HG02678 (cell line): ENCODE results near the gene MT1G.
"Not testable (repeated sequence)": the region's sequence is repeated elsewhere in the genome, so short reads cannot be mapped to it uniquely, and the experiment has no call there.

ENCODE experiments used
- ATAC-seq: cut with Tn5 transposase; IDR thresholded peaks from one replicate; pipeline ENCODE4 v1.9.1; 2021; ENCODE audit warnings: mild to moderate bottlenecking, moderate library complexity; ENCODE audit not compliant: unreplicated experiment

Gene MT1G

DNA sequence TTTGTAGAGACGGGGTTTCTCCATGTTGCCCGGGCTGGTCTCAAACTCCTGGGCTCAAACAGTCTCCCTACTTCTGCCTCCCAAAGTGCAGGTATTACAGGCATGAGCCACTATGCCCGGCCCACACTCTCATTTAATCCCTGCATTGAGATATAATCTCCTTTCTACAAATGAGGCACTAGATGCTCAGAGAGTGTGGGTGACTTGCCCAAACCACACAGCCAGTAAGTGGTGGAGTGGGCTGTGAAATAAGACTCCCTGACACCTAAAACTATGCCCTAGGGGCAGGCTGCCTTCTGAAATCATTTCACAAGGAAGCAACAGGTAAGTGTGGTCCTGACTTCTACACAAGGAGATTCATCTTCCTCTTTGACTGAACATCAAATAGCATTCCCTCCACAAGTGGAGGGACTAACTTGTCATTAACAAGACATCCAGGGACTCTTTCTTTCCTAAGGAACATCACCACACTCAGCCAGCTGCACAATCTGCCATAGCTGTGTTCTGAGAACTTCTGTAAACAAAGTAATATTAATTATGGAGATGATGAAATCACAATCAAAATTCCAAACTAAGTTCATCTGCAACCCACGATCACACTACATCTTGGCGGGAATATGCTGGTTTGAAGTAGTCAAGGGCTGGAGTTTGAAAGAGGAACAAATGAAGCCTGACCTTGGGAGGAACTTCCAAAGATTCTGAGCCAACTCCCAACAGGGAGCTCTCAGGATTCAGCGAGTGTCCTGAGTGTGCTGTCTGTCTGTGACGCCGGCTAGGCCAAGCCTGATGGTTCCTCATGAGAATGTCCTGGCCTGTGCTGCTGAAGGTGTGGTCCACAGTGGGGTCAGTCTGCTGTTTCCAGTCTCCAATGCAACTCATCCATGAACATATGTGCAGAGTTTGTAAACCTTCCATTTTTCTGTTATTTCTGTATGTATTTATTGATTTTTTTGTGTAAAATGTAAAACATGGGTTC lies 2.3 kb downstream of the MT1G start:
- not testable (repeated sequence) for ATAC-seq

GRCh38 chr16:56664506-56664905 lies 3.4 kb downstream of the MT1G start:
- ATAC-seq = no peak

DNA sequence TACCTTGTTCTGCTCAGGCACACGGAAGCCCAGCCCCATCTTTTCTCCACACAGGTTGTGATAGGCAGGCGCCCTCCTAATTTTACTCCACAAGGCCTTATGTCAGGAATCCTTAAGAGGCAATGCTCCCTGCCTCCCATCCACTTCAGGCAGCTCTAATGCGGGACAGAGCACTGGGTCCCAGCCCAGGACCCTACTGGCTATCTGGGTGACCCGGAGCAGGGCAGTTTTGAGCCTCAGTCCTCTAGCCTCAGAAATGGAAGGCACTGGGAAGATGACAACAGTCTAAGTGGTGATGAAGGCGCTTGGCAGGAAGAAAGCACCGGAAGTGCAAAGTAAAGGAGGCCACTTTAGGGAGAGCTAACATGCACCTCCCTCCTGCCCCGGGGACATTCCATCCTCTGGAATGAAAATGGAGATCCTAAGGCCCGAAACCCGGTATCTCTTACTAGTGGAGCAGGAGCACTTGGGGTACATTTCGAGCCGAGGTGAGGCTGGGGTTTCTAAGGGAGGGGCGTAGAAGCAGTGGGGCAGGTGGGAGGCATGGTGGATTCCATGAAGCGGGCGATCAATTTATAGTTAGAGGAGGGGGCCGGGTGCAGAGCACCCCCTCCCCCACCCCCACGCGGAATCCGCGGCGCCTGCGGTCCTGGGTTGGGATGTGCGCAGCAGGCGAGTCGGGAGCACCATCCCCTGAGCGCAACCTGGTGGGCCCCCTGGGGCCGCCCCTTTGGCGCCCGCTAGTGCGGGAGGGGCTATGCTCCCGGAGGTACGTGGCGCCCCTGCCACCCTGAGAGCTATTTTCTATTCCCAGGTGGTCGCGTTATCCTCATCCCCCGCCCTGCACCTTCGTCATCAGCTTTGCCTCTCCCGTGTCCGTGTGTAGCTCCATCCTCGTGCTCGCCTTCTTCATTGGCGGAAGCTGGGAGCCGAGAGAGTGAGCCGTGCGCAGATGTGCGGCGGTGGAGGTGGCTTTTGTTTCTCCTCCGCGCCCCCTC lies 5.2 kb downstream of the MT1G start:
- no peak for ATAC-seq

GRCh38 chr16:56658327-56658875 lies 9.5 kb downstream of the MT1G start:
- no peak for ATAC-seq

DNA sequence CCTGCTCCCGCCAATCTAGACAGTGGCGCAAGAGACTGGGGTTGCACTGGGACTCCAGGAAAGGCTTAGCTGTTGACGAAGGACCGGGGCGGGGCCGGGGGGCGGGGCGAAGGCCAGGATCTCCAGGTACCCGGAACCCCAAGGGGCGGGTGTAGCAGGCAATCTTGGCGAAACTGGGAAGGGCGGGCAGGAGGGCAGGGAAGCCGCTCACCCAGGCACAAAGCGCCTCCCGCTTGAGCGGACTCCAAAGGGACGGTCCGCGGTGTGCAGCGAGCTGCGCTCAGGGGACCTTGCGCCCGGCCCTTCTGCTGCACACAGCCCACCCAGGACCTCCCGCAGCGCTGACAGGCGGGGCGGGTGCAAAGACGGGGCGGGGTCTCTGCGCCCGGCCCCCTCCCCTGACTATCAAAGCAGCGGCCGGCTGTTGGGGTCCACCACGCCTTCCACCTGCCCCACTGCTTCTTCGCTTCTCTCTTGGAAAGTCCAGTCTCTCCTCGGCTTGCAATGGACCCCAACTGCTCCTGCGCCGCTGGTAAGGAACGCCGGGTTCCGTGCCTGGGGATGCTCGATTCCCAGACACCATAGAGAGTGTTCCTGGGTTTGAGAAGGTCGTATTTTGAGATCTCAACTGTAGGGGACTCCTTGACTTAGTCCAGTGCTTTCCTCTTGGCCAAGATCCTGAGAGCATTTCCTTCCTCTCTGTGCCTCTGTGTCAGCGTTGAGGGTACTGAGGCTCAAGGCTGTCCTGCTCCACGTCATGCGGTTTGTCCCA lies 10.1 kb downstream of the MT1G start, which contains the start of gene MT1F:
TSS of gene MT1F (plus strand) at position 405 of the 772 bp plus-strand sequence. CDS start at position 505, 100 bp downstream.
- peak; percentile 51 for ATAC-seq

DNA sequence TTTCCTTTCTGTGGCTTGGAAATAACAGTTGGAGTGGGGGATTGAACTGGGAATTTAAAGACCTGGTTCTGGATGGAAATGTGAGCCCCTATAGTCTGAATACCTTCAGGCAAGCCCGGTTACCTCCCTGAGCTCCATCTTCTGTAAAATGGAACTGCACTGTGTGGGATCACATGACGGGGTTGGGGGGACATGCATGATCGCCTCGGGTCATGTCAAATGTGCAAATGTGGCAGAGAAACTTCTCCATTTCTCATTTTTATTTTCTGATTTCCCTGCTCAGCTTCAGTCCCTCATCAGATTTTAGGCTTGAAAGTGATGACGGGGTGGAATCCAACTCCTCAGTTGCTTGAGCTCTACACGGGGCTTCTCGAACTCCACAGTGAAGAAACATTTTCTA lies 14.6 kb downstream of the MT1G start:
- no peak for ATAC-seq

DNA sequence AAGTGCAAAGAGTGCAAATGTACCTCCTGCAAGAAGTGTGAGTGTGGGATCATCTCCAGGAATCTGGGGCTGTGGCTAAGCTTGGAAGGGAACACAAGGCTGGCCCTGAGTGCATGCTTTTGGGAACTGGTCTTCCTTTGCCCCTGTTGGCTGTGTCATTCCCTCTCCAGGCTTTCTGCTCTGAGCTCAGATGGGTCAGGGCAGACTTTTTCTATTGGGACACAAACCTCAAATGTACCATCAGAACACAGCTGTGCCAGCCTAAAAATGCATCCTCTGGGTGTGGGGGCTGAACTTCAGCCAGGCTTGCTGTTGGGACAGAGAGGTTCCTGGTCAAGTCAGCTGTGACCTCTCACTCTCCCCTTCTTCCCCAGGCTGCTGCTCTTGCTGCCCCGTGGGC lies 15.3 kb downstream of the MT1G start:
- ATAC-seq = no peak

DNA sequence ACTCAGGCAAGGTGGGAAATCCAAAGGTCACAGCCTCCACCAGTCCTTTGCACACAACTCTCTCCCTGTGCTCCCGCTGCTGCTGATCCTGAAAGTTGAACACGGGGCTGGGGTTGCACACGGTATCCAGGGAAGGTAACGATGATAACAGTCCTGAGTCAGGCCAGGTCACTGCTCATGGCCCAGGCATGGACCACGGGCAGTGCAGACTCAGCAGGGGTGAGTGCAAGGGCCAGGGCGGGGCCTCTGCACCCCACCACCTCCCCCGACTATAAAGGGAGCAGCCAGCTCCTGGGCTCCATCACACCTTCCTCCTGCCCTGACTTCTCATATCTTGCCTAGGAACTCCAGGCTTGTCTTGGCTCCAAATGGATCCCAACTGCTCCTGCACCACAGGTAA lies 16.3 kb downstream of the MT1G start, which contains the start of gene MT1B:
TSS of gene MT1B (plus strand) at position 301 of the 400 bp plus-strand sequence. CDS start at position 369, 68 bp downstream.
- ATAC-seq = no peak

GRCh38 chr16:56649820-56650219 lies 18.0 kb downstream of the MT1G start:
- no peak for ATAC-seq

- ATAC-seq = no peak
Measured at GRCh38 chr16:56649271-56649670, 18.6 kb downstream of the MT1G start.

DNA sequence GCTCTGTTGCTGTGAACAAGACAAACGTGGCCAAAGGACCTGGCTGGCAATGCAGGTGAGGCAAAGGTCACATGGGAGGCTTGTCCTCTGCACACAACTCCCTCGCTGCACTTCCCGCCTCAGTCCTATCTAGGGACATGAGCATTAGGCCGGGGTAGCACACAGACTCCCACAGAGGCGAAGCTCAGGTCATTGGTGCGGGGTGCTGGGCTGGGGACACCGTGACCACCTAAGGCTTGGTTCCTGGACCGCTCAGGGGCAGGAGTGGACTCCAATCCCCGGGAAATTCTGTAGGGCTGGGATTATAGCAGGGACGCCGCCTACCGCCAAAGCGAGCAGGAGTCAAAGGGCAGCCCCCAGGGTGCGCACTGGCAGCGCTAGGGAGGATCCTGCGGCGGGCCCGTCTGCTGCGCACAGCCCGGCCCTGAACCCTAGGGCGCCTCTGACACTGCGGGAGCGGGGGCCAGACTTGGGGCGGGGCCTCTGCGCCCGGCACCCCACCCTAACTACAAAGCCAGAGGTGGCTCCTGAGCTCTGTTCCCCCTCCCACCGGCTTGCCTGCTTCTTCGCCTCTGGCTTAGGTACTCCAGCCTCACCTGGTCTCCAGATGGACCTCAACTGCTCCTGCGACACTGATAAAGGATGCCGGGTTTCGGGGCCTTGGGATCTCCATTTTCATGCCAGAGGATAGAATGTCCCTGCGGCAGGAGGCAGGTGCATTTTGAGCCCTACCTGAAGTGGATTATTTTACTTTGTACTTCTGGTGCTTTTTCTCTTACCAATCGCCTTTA lies 20.0 kb downstream of the MT1G start:
- ATAC-seq = no peak

DNA sequence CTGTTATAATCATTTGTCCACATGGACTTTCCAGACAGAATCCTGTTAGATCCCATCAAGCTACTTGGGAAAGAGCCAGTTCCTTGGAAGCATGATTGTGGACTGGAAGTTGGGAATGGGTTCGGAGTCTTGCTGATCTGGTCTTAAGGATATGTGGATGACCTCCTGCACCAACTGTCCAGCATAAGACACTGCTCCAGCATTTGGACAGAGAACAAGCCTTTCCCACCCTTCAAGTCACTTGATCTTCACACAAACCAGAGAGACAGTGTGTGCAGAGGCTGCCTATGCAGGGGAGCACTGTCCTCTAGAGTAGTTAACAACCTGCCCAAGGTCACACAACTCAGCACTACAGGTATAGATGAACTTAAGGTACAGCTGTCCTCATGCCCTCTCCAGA lies 22.0 kb downstream of the MT1G start:
- ATAC-seq = no peak

DNA sequence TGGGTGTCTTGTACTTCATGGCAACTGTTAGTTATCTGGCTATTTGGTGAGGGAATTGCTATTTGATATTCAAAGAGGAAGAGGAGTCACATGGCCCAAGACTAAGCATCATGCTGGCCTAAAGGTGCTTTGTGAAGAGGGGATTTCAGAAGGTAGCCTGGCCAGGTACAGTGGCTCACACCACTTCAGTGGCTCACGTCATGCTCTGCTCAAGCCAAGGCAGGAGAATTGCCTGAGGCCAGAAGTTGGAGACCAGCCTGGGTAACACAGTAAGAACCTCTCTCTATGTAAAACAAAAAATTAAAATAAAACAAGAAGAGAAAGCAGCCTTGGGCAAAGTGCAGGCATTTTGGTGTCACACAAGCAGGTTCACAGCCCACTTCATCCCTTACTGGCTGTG lies 22.6 kb downstream of the MT1G start:
- ATAC-seq = no peak

DNA sequence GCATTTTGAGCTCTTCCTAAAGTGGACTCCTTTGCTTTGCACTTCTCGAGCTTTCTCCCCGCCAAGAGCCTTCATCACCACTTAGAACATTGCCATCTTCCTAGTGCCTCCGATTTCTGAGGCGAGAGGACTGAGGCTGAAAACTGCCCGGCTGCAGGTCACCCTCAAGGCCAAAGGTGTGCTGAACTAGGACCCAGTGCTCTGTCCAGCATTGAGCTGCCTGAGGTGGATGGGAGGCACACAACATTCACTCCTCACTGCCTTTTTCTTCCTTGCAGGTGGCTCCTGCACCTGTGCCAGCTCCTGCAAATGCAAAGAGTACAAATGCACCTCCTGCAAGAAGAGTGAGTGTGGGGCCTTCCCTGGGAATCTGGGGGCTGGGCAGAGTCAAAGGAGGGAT lies 24.0 kb downstream of the MT1G start:
- ATAC-seq = no peak

- no peak for ATAC-seq
Measured at GRCh38 chr16:56643080-56643778, 24.6 kb downstream of the MT1G start.

GRCh38 chr16:56641166-56641565 lies 26.7 kb downstream of the MT1G start:
- no peak for ATAC-seq

- no peak for ATAC-seq
Measured at GRCh38 chr16:56640076-56640475, 27.8 kb downstream of the MT1G start.

- no peak for ATAC-seq
Measured at GRCh38 chr16:56639045-56639444, 28.8 kb downstream of the MT1G start.
